HUES6 (cell line): ENCODE measurements around the gene IL26.

Source experiments
- H3K27ac ChIP-seq: 2 replicates; pipeline ENCODE4 v1.7.0; 2013; ENCODE audit warnings: low read depth, mild to moderate bottlenecking, low read length, inconsistent platforms
- H3K27me3 ChIP-seq: 2 replicates; pipeline ENCODE4 v1.6.1; 2013; ENCODE audit warnings: low read length; ENCODE audit not compliant: control insufficient read depth, insufficient read depth
- H3K36me3 ChIP-seq: 2 replicates; pipeline ENCODE4 v1.6.1; 2013; ENCODE audit warnings: low read length; ENCODE audit not compliant: control insufficient read depth, insufficient read depth
- H3K4me1 ChIP-seq: 2 replicates; pipeline ENCODE4 v1.6.1; 2013; ENCODE audit warnings: low read length; ENCODE audit not compliant: control insufficient read depth, insufficient read depth
- H3K4me3 ChIP-seq: 2 replicates; pipeline ENCODE4 v1.5.1; 2013; ENCODE audit warnings: low read depth, low read length
- H3K9ac ChIP-seq: one replicate; pipeline ENCODE4 v1.6.1; 2013; ENCODE audit warnings: mild to moderate bottlenecking, low read length
- H3K9me3 ChIP-seq: 2 replicates; pipeline ENCODE4 v1.6.1; 2013; ENCODE audit warnings: low read depth, low read length; ENCODE audit not compliant: control insufficient read depth, insufficient read depth

The IL26 gene, protein sequence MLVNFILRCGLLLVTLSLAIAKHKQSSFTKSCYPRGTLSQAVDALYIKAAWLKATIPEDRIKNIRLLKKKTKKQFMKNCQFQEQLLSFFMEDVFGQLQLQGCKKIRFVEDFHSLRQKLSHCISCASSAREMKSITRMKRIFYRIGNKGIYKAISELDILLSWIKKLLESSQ

GRCh38 chr12:68225576-68226476, at the start of gene IL26:
Gene IL26, minus strand, starts transcription at chr12:68225810. Its CDS starts 54 bp downstream, at chr12:68225756.
- Histone ChIP-seq H3K27ac (no peak within 1 kb of the TSS), H3K36me3 (no peaks in the 10 kb centered on the region), H3K27me3 (no peaks in the 10 kb centered on the region), H3K4me1 (no peaks in the 10 kb centered on the region), H3K9me3 (no peaks in the 10 kb centered on the region), H3K9ac (no peak within 1 kb of the TSS), H3K4me3 (no peak within 1 kb of the TSS)

- peaks cover 3% of the 10 kb centered on the region; the same call in 1 of the 2 replicates for H3K4me1 ChIP-seq
- no peak overlapping the region for H3K9ac ChIP-seq
- no peaks in the 10 kb centered on the region for H3K27me3 ChIP-seq
- no peak overlapping the region for H3K4me3 ChIP-seq
- H3K27ac ChIP-seq, result no peak overlapping the region
- H3K36me3 ChIP-seq, result no peaks in the 10 kb centered on the region
- H3K9me3 ChIP-seq, result no peaks in the 10 kb centered on the region
These were observed 47.1 kb upstream of the IL26 start for GRCh38 chr12:68272732-68273131.

DNA sequence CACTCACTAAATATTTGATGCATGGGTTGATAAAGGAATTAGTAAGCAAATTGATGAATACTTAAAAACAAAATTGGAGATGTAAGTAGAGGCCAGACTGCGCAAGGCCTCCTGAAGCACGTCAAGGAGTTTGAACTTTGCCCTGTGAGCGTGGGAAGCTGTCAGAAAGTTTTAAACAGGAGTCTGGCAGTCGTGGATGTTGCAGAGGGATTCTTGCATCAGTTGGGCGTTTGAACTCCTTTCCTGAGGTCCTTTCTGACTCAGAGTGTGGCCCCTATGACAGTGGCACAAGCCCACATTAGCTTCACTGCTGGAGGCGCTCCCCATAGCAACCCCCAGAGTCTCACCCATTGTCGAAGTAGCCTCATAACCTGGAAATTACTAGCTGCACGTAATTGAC, 45.7 kb upstream of the IL26 start:
- Histone ChIP-seq H3K9me3 (no peaks in the 10 kb centered on the region), H3K4me1 (no peaks in the 10 kb centered on the region), H3K36me3 (no peaks in the 10 kb centered on the region), H3K4me3 (no peak overlapping the region), H3K9ac (no peak overlapping the region), H3K27me3 (no peaks in the 10 kb centered on the region), H3K27ac (no peak overlapping the region)

- H3K27me3 ChIP-seq, result no peaks in the 10 kb centered on the region
- H3K9me3 ChIP-seq, result no peaks in the 10 kb centered on the region
- H3K4me1 ChIP-seq, result no peaks in the 10 kb centered on the region
- H3K27ac ChIP-seq, result no peak overlapping the region
- no peak overlapping the region for H3K9ac ChIP-seq
- no peaks in the 10 kb centered on the region for H3K36me3 ChIP-seq
- no peak overlapping the region for H3K4me3 ChIP-seq
These were observed 44.7 kb upstream of the IL26 start for GRCh38 chr12:68270358-68270757.

DNA sequence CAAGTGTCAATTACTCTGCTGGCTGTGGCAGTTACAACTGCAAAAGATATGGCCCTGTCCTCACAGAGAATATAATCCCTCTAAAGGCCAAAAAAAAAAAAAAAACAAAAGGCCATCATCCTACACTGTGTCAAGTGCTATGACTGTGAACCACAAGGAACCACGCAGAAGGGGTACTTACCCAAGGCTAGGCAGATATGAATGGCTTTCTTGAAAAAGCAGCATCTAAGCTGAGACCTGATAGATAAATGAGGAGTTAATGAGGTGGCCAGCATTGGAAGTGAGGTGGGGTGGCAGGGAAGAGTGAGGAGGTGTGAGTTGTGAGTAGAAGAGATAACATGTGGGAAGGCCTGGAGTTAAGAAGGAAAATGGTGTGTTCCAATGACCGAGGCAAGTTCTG, 44.2 kb upstream of the IL26 start:
- Histone ChIP-seq H3K4me3 (no peak overlapping the region), H3K27ac (no peak overlapping the region), H3K36me3 (no peaks in the 10 kb centered on the region), H3K9me3 (no peaks in the 10 kb centered on the region), H3K27me3 (no peaks in the 10 kb centered on the region), H3K4me1 (no peaks in the 10 kb centered on the region), H3K9ac (no peak overlapping the region)

- Histone ChIP-seq H3K27ac (no peak overlapping the region), H3K9me3 (no peaks in the 10 kb centered on the region), H3K27me3 (no peaks in the 10 kb centered on the region), H3K9ac (no peak overlapping the region), H3K4me3 (no peak overlapping the region), H3K4me1 (no peaks in the 10 kb centered on the region), H3K36me3 (no peaks in the 10 kb centered on the region)
These were observed 43.4 kb upstream of the IL26 start for GRCh38 chr12:68268967-68269366.

DNA sequence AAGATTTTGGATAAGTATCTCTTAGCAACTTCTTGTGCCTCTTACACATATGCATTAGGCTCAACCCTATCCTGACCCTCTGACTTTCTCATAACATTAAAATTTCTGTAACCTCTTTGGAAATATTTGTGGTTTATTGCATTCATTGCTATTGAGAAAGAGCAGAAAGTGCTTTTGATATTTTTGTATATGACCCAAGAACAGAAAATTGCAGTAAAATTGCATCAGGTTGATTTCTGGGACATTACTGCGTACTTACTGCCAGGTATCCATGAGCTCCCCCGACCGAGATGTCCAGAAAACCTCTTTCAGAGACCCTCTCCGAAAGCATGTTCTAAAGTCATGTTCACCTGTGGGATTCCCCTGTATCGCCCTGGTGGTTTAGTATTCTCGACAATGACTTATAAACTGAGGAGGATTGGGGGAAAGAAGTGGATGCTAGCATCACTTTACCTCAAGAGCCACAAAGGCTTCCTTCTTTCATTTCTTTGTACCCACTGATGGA, 42.3 kb upstream of the IL26 start:
- H3K4me1 ChIP-seq, result no peaks in the 10 kb centered on the region
- H3K9ac ChIP-seq, result no peak overlapping the region
- no peak overlapping the region for H3K27ac ChIP-seq

DNA sequence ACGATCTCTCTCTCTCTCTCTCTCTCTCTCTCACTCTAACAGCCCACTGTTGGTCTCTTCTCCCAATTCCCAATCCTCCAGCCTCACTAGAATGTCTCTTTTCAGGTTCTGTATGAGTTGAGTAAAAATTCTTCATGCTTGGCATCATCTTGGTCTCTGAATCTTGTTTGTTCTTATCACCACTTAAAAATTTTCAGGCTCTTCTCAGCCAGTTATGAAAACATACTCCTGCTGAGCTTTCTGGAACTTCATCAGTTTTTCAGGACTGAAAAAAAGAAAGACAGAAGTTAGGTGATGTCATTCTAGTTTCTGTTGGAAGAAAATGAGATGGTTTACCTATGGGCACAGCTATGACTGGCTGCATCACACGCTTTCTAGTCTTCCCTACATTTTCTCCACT, 39.2 kb upstream of the IL26 start:
- Histone ChIP-seq H3K9me3 (no peaks in the 10 kb centered on the region), H3K27ac (no peak overlapping the region), H3K36me3 (no peaks in the 10 kb centered on the region), H3K27me3 (no peaks in the 10 kb centered on the region), H3K4me3 (no peak overlapping the region), H3K9ac (no peak overlapping the region), H3K4me1 (peaks cover 3% of the 10 kb centered on the region; the same call in 1 of the 2 replicates)

More for the DNA sequence above, 42.3 kb upstream of the IL26 start:
- H3K4me3 ChIP-seq, result no peak overlapping the region
- no peaks in the 10 kb centered on the region for H3K9me3 ChIP-seq
- no peaks in the 10 kb centered on the region for H3K36me3 ChIP-seq
- H3K27me3 ChIP-seq, result no peaks in the 10 kb centered on the region

DNA sequence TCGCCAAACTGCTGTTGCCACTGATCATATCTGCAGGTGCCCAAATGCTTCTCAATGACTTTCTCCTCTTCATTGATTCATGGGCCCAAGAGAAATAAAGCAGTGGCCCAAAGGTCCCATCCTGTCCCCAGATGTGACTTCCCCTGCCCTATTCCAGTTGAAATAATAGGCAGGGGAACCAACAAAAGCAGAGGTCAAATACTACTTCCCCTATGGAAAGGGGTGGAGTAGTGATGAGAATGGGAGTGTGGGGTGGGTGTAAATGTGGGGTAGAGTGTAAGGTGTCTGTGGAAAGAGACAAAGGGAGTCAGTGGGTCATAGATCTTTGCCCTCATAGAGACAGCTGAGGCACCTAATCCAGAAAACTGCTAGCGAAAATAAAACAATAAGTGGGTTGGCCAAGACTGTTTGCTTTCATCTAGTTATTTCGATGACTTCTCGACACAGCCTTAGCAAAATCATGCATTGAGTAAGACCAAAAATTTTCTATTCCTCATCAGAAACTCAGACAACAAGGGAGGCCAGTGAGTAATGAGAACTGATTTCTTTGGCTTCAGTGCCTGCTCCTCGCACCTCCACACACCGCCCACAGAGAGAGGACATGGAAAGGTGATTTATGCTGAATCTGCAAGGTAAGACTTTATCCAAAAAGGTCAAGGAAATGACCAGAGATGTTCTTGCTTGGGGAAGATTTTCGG, 38.7 kb upstream of the IL26 start:
- no peak overlapping the region for H3K27ac ChIP-seq
- peaks cover 3% of the 10 kb centered on the region; the same call in 1 of the 2 replicates for H3K4me1 ChIP-seq
- H3K9me3 ChIP-seq, result no peaks in the 10 kb centered on the region
- no peaks in the 10 kb centered on the region for H3K27me3 ChIP-seq
- no peak overlapping the region for H3K9ac ChIP-seq
- no peaks in the 10 kb centered on the region for H3K36me3 ChIP-seq
- H3K4me3 ChIP-seq, result no peak overlapping the region

- H3K36me3 ChIP-seq, result no peaks in the 10 kb centered on the region
- no peak overlapping the region for H3K27ac ChIP-seq
- no peak overlapping the region for H3K9ac ChIP-seq
- H3K9me3 ChIP-seq, result no peaks in the 10 kb centered on the region
- H3K27me3 ChIP-seq, result no peaks in the 10 kb centered on the region
- H3K4me3 ChIP-seq, result no peak overlapping the region
- H3K4me1 ChIP-seq, result peaks cover 3% of the 10 kb centered on the region; the same call in 1 of the 2 replicates
These were observed 37.8 kb upstream of the IL26 start for GRCh38 chr12:68263366-68263765.

GRCh38 chr12:68261896-68262295, 36.3 kb upstream of the IL26 start:
- no peaks in the 10 kb centered on the region for H3K9me3 ChIP-seq
- no peaks in the 10 kb centered on the region for H3K36me3 ChIP-seq
- no peaks in the 10 kb centered on the region for H3K27me3 ChIP-seq
- H3K27ac ChIP-seq, result no peak overlapping the region
- H3K4me1 ChIP-seq, result peaks cover 3% of the 10 kb centered on the region; the same call in 1 of the 2 replicates
- no peak overlapping the region for H3K9ac ChIP-seq
- H3K4me3 ChIP-seq, result no peak overlapping the region
